Fibroblast of lung (primary cell): ENCODE results near the gene KMT2B. TPM values are rescaled to one million over a fixed set of nuclear protein-coding genes. Genes with fewer than 3 reads are reported as not detected.
A peak's percentile ranks its signal among the peaks of the same experiment; 100 is the strongest.

Experiments used
- DNase-seq, 2 donors: peaks; one replicate each; pipeline versions ENCODE4 v3.0.0 to v3.0.0-alpha.2; 2010; ENCODE audit warnings: low read depth in 2 of 2
- H2AFZ ChIP-seq: 2 replicates; pipeline ENCODE4 v1.5.1; 2012; ENCODE audit warnings: low read length, control low read depth, inconsistent platforms
- H3K27ac ChIP-seq: 2 replicates; pipeline ENCODE4 v1.5.1; 2011; ENCODE audit warnings: low read length, control low read depth; ENCODE audit not compliant: insufficient read depth
- H3K27me3 ChIP-seq: 2 replicates; pipeline ENCODE4 v1.5.1; 2011; ENCODE audit warnings: mild to moderate bottlenecking, low read length; ENCODE audit not compliant: control insufficient read depth, insufficient read depth
- H3K36me3 ChIP-seq: 2 replicates; pipeline ENCODE4 v1.5.1; 2011; ENCODE audit warnings: low read length; ENCODE audit not compliant: control insufficient read depth, insufficient read depth
- H3K4me1 ChIP-seq: 2 replicates; pipeline ENCODE4 v1.5.1; 2011; ENCODE audit warnings: low read length; ENCODE audit not compliant: control insufficient read depth, insufficient read depth; ENCODE audit errors: extremely low read depth
- H3K4me2 ChIP-seq: 2 replicates; pipeline ENCODE4 v1.5.1; 2011; ENCODE audit warnings: low read length, control low read depth; ENCODE audit not compliant: insufficient read depth; ENCODE audit errors: extremely low read depth
- H3K4me3 ChIP-seq, 4 experiments: fragments of 200-600 bp in 1 of 4; sonication (generic) in 1 of 4; replicated peaks in 1 of 4; 2 replicates each; pipeline ENCODE4 v1.5.1; 2011 to 2016; ENCODE audit warnings: low read length in 4 of 4, low read depth in 3 of 4, mild to moderate bottlenecking in 3 of 4, control low read depth in 2 of 4, inconsistent platforms in 1 of 4, mixed read lengths in 1 of 4; ENCODE audit not compliant: insufficient read depth in 1 of 4; ENCODE audit errors: control extremely low read depth in 1 of 4
- H3K79me2 ChIP-seq: 2 replicates; pipeline ENCODE4 v1.5.1; 2012; ENCODE audit warnings: mild to moderate bottlenecking, low read length, inconsistent platforms; ENCODE audit not compliant: control insufficient read depth, insufficient read depth
- H3K9ac ChIP-seq: 2 replicates; pipeline ENCODE4 v1.5.1; 2011; ENCODE audit warnings: mild to moderate bottlenecking, low read length, control low read depth; ENCODE audit not compliant: insufficient read depth
- H3K9me3 ChIP-seq: 2 replicates; pipeline ENCODE4 v1.5.1; 2012; ENCODE audit warnings: low read depth, low read length; ENCODE audit not compliant: control insufficient read depth, insufficient read depth
- H4K20me1 ChIP-seq: 2 replicates; pipeline ENCODE4 v1.5.1; 2011; ENCODE audit warnings: low read length; ENCODE audit not compliant: control insufficient read depth, insufficient read depth; ENCODE audit errors: extremely low read depth
- CTCF ChIP-seq, 2 donors: IDR thresholded peaks in 1 of 2; conservative IDR thresholded peaks in 1 of 2; 1 replicate in 1 of 2; 2 replicates in 1 of 2; pipeline ENCODE4 v1.5.1; 2011 to 2012; ENCODE audit warnings: low read length in 2 of 2, control low read depth in 1 of 2, inconsistent platforms in 1 of 2, low read depth in 1 of 2, mild to moderate bottlenecking in 1 of 2
- EZH2 ChIP-seq: IDR thresholded peaks from 2 replicates; pipeline ENCODE4 v1.5.1; 2012; ENCODE audit warnings: low read length, control low read depth, mild to moderate bottlenecking; ENCODE audit errors: missing control alignments
- polyA plus RNA-seq, 2 donors: library from polyadenylated mRNA; depleted of rRNA in 1 of 2; stranded (reverse) in 1 of 2; unstranded in 1 of 2; fragments of >200 nt; gene quantifications; 2 replicates each; pipeline ENCODE4 v1.2.1, GENCODE V29; 2011 to 2012; ENCODE audit warnings: missing spikeins in 1 of 2
- total RNA-seq: library from RNA; depleted of rRNA; stranded (reverse); fragments of >200 nt; gene quantifications from 2 replicates; pipeline ENCODE4 v1.2.1, GENCODE V29; 2014

KMT2B gene
- total and polyA plus RNA-seq, 2 donors (not counting 1 experiment from before 2014, with no cell fraction given) = 5.4 to 7.4 TPM

- H3K27me3 ChIP-seq = no peaks in the 10 kb centered on the region
- H3K4me2 ChIP-seq = no peak overlapping the region
- no peak overlapping the region for H3K4me3 ChIP-seq
- no peak for DNase-seq
- no peaks in the 10 kb centered on the region for H3K9me3 ChIP-seq
- no peak overlapping the region for H3K9ac ChIP-seq
- peaks cover 6% of the 10 kb centered on the region for H3K4me1 ChIP-seq
- no peaks in the 10 kb centered on the region for H4K20me1 ChIP-seq
- H3K27ac ChIP-seq = no peak overlapping the region
- H2AFZ ChIP-seq = no peak overlapping the region
- H3K36me3 ChIP-seq = peaks cover 27% of the 10 kb centered on the region
- TF ChIP-seq CTCF (conservative IDR thresholded peaks at IDR 0.05 in 1 of 2, IDR thresholded peaks at IDR 0.05 in 1 of 2; ENCODE audit: low read depth in 1 of 2, low read length in 2 of 2) (no peak), EZH2 (no peak)
- no peaks in the 10 kb centered on the region for H3K79me2 ChIP-seq
Measured at GRCh38 chr19:35738887-35739229, 21.1 kb downstream of the KMT2B start.

- TF ChIP-seq EZH2 (no peak), CTCF (conservative IDR thresholded peaks at IDR 0.05 in 1 of 2, IDR thresholded peaks at IDR 0.05 in 1 of 2; ENCODE audit: low read depth in 1 of 2, low read length in 2 of 2) (no peak)
- Histone ChIP-seq H3K79me2 (no peaks in the 10 kb centered on the region), H3K4me2 (peak overlapping the region; percentile 71), H3K4me1 (peaks cover 10% of the 10 kb centered on the region), H3K9me3 (no peaks in the 10 kb centered on the region), H3K27ac (peak overlapping the region; percentile 79), H3K4me3 (peak overlapping the region in 3 of 4 experiments; percentile 58 to 62 (median 59)), H3K36me3 (peaks cover 22% of the 10 kb centered on the region), H4K20me1 (no peaks in the 10 kb centered on the region), H3K9ac (peak overlapping the region; percentile 55), H2AFZ (no peak overlapping the region), H3K27me3 (no peaks in the 10 kb centered on the region)
- DNase-seq = no peak
Measured at GRCh38 chr19:35739275-35740107, 21.7 kb downstream of the KMT2B start.

- H4K20me1 ChIP-seq = no peaks in the 10 kb centered on the region
- H3K79me2 ChIP-seq = no peaks in the 10 kb centered on the region
- no peak for TF ChIP-seq CTCF (conservative IDR thresholded peaks at IDR 0.05 in 1 of 2, IDR thresholded peaks at IDR 0.05 in 1 of 2; ENCODE audit: low read depth in 1 of 2, low read length in 2 of 2)
- no peak for TF ChIP-seq EZH2
- no peak for DNase-seq
- peak overlapping the region; percentile 40 for H2AFZ ChIP-seq
- H3K4me2 ChIP-seq = peak overlapping the region; percentile 71
- no peaks in the 10 kb centered on the region for H3K9me3 ChIP-seq
- H3K4me1 ChIP-seq = peaks cover 12% of the 10 kb centered on the region
- H3K27me3 ChIP-seq = no peaks in the 10 kb centered on the region
- peak overlapping the region; percentile 55 for H3K9ac ChIP-seq
- peak overlapping the region; percentile 56 to 62 (median 58) for H3K4me3 ChIP-seq
- H3K36me3 ChIP-seq = peaks cover 19% of the 10 kb centered on the region
- peak overlapping the region; percentile 79 for H3K27ac ChIP-seq
Measured at GRCh38 chr19:35740108-35740422, 22.3 kb downstream of the KMT2B start.
